HepG2 (cell line): ENCODE results near the gene CSF1R. TPM values are rescaled to one million over a fixed set of nuclear protein-coding genes. Genes with fewer than 3 reads are reported as not detected.

Experiments used
- GATAD2A ChIP-seq: IDR thresholded peaks from 2 replicates; pipeline ENCODE4 v1.6.1; 2016
- KDM6A ChIP-seq: IDR thresholded peaks from 2 replicates; pipeline ENCODE4 v1.6.1; 2016; ENCODE audit warnings: low read depth
- MTA1 ChIP-seq: sonication (generic); formaldehyde crosslinking; IDR thresholded peaks from 2 replicates; pipeline ENCODE4 v1.4.0; 2020; ENCODE audit warnings: missing genetic modification reagents, mild to moderate bottlenecking, borderline replicate concordance
- MTF2 ChIP-seq: sonication (generic); formaldehyde crosslinking; IDR thresholded peaks from 2 replicates; pipeline ENCODE4 v1.5.0; 2020; ENCODE audit warnings: missing genetic modification reagents, borderline replicate concordance
- MXI1 ChIP-seq: IDR thresholded peaks from 3 replicates; pipeline ENCODE4 v1.6.1; 2012; ENCODE audit warnings: low read depth, low read length, inconsistent platforms, borderline replicate concordance
- NR2F2 ChIP-seq: IDR thresholded peaks from 2 replicates; pipeline ENCODE4 v1.6.1; 2012; ENCODE audit warnings: low read depth, inconsistent platforms, borderline replicate concordance
- PLRG1 ChIP-seq: fragments of 450-650 bp; conservative IDR thresholded peaks from 2 replicates; pipeline ENCODE4 v1.6.1; 2016
- SETDB1 ChIP-seq: sonication (generic); formaldehyde crosslinking; IDR thresholded peaks from 2 replicates; pipeline ENCODE4 v1.5.1; 2020; ENCODE audit warnings: missing genetic modification reagents, mild to moderate bottlenecking, borderline replicate concordance
- SMAD9 ChIP-seq: sonication (generic); formaldehyde crosslinking; IDR thresholded peaks from 2 replicates; pipeline ENCODE4 v1.5.1; 2020; ENCODE audit warnings: mild to moderate bottlenecking, missing genetic modification reagents
- SRSF9 ChIP-seq: fragments of 200-400 bp; formaldehyde crosslinking; IDR thresholded peaks from 2 replicates; pipeline ENCODE4 v1.6.1; 2018; ENCODE audit warnings: borderline replicate concordance, mild to moderate bottlenecking, low read depth, low read length; ENCODE audit not compliant: insufficient read depth, poor library complexity, severe bottlenecking
- STAG1 ChIP-seq: sonication (generic); formaldehyde crosslinking; IDR thresholded peaks from 2 replicates; pipeline ENCODE4 v1.4.0; 2020; ENCODE audit warnings: missing genetic modification reagents
- TCF7 ChIP-seq: sonication (generic); IDR thresholded peaks from 2 replicates; pipeline ENCODE4 v1.6.1; 2016; ENCODE audit warnings: antibody characterized with exemption, low read depth
- TEAD2 ChIP-seq: sonication (generic); formaldehyde crosslinking; IDR thresholded peaks from 2 replicates; pipeline ENCODE4 v1.9.0; 2021; ENCODE audit warnings: missing genetic modification reagents
- ZNF136 ChIP-seq: sonication (generic); formaldehyde crosslinking; IDR thresholded peaks from 2 replicates; pipeline ENCODE4 v1.8.1; 2022; ENCODE audit warnings: low read depth, mild to moderate bottlenecking, moderate library complexity, missing genetic modification reagents
- ZNF567 ChIP-seq: sonication (generic); formaldehyde crosslinking; IDR thresholded peaks from 2 replicates; pipeline ENCODE4 v1.8.1; 2023; ENCODE audit warnings: mild to moderate bottlenecking, missing genetic modification reagents, borderline replicate concordance
- ZNF674 ChIP-seq: sonication (generic); formaldehyde crosslinking; IDR thresholded peaks from 2 replicates; pipeline ENCODE4 v1.5.0; 2020; ENCODE audit warnings: low read depth, mild to moderate bottlenecking, missing genetic modification reagents
- ZNF703 ChIP-seq: sonication (generic); formaldehyde crosslinking; IDR thresholded peaks from 2 replicates; pipeline ENCODE4 v1.5.1; 2020; ENCODE audit warnings: missing genetic modification reagents, mild to moderate bottlenecking, moderate library complexity, borderline replicate concordance
- ZNF775 ChIP-seq: sonication (generic); formaldehyde crosslinking; IDR thresholded peaks from 2 replicates; pipeline ENCODE4 v1.4.0; 2020; ENCODE audit warnings: missing genetic modification reagents, mild to moderate bottlenecking, moderate library complexity, borderline replicate concordance
- ZNF781 ChIP-seq: sonication (generic); formaldehyde crosslinking; IDR thresholded peaks from 2 replicates; pipeline ENCODE4 v1.5.1; 2020; ENCODE audit warnings: borderline replicate concordance, mild to moderate bottlenecking, missing genetic modification reagents; ENCODE audit errors: not compliant biosample characterization
- polyA plus RNA-seq, 8 experiments: library from polyadenylated mRNA; depleted of rRNA in 3 of 8; stranded (reverse) in 7 of 8; unstranded in 1 of 8; fragments of >200 nt; fragmentation: Illumina TruSeq in 4 of 8; extraction: Trizol in 4 of 8; gene quantifications; 2 replicates each; pipeline versions ENCODE4 v1.2.1 to v1.2.3, GENCODE V29; 2011 to 2016; ENCODE audit warnings: low read depth in 4 of 8, missing spikeins in 1 of 8, mixed read lengths in 1 of 8; ENCODE audit not compliant: insufficient read depth in 1 of 8
- total RNA-seq, 5 experiments: library from RNA; depleted of rRNA; stranded (reverse); fragments of >200 nt; fragmentation: Illumina TruSeq; extraction: Trizol; gene quantifications; 2 replicates each; pipeline ENCODE4 v1.2.3, GENCODE V29; 2016; ENCODE audit warnings: low read depth in 1 of 5
- TF ChIP-seq, protein P1 (sequence below), 2 experiments: sonication (generic) in 1 of 2; formaldehyde crosslinking in 1 of 2; IDR thresholded peaks; 2 replicates each; pipeline versions ENCODE4 v1.4.0 to v1.6.1; 2016 to 2020; ENCODE audit warnings: borderline replicate concordance in 1 of 2, low read depth in 1 of 2, mild to moderate bottlenecking in 1 of 2, missing genetic modification reagents in 1 of 2
- TF ChIP-seq, protein P2 (sequence below): sonication (generic); formaldehyde crosslinking; IDR thresholded peaks from 2 replicates; pipeline ENCODE4 v1.5.1; 2020; ENCODE audit warnings: missing genetic modification reagents, mild to moderate bottlenecking, borderline replicate concordance
- TF ChIP-seq, protein P3 (sequence below): sonication (generic); formaldehyde crosslinking; IDR thresholded peaks from 2 replicates; pipeline ENCODE4 v1.5.0; 2020; ENCODE audit warnings: mild to moderate bottlenecking, missing genetic modification reagents

CSF1R gene
- total and polyA plus RNA-seq, 2 of the 13 experiments (the other 11 are each of a cell fraction or from before 2014, with no cell fraction given) = 0.01 TPM; not detected in 1

DNA sequence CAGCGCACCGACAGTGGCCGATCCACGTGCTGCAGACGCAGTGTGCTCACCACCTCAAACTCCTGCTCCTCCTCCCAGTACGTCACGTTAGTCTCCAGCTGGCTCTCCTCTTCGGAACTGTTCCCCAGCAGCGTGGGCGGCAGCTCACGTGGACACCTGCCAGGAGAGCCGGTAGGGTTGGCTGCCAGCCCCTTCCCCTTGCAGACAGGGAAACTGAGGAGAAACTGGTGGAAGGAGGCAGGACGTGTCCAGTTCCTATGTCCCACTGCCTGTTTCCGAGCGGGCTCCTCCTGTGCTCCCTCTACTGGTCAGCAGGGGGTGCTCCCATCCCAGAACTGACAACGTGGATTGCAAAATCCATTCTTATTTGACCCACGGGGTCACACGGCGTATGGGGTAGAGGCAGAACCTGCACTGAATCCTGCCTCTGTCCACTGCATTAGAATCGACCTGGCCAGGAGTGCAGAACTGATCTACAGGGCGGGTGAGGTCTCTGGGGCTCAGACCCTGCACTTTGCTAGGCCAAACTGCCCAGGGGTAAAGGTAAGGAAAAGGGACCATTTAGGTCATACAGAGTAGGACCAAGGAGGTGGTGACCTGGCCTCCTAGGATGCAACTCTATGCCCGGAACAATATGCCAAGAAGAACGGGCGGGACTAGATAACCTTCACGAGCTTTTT lies 43.6 kb upstream of the CSF1R start (continued):
- TF ChIP-seq, protein P1, sequence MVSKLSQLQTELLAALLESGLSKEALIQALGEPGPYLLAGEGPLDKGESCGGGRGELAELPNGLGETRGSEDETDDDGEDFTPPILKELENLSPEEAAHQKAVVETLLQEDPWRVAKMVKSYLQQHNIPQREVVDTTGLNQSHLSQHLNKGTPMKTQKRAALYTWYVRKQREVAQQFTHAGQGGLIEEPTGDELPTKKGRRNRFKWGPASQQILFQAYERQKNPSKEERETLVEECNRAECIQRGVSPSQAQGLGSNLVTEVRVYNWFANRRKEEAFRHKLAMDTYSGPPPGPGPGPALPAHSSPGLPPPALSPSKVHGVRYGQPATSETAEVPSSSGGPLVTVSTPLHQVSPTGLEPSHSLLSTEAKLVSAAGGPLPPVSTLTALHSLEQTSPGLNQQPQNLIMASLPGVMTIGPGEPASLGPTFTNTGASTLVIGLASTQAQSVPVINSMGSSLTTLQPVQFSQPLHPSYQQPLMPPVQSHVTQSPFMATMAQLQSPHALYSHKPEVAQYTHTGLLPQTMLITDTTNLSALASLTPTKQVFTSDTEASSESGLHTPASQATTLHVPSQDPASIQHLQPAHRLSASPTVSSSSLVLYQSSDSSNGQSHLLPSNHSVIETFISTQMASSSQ (IDR thresholded peaks at IDR 0.05; ENCODE audit: low read depth) = no peak
- TF ChIP-seq, protein P1 (CRISPR knock-in tag; IDR thresholded peaks at IDR 0.05; ENCODE audit: borderline replicate concordance) = 0 out of 2 replicates have a peak, but pooled peaks have one; percentile 36
- no peak for TF ChIP-seq TEAD2 (CRISPR knock-in tag)
- TF ChIP-seq STAG1 = peak; percentile 97
- no peak for TF ChIP-seq MTF2 (CRISPR knock-in tag)
- no peak for TF ChIP-seq SMAD9
- TF ChIP-seq SETDB1 (CRISPR knock-in tag) = no peak
- TF ChIP-seq, protein P2, sequence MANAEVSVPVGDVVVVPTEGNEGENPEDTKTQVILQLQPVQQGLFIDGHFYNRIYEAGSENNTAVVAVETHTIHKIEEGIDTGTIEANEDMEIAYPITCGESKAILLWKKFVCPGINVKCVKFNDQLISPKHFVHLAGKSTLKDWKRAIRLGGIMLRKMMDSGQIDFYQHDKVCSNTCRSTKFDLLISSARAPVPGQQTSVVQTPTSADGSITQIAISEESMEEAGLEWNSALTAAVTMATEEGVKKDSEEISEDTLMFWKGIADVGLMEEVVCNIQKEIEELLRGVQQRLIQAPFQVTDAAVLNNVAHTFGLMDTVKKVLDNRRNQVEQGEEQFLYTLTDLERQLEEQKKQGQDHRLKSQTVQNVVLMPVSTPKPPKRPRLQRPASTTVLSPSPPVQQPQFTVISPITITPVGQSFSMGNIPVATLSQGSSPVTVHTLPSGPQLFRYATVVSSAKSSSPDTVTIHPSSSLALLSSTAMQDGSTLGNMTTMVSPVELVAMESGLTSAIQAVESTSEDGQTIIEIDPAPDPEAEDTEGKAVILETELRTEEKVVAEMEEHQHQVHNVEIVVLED (CRISPR knock-in tag) = no peak
- no peak for TF ChIP-seq KDM6A (CRISPR knock-in tag)
- 0 out of 3 replicates have a peak, but pooled peaks have one; percentile 18 for TF ChIP-seq MXI1
- TF ChIP-seq ZNF775 (CRISPR knock-in tag) = no peak
- no peak for TF ChIP-seq ZNF703
- TF ChIP-seq ZNF567 (CRISPR knock-in tag) = 0 out of 2 replicates have a peak, but pooled peaks have one; percentile 31
- TF ChIP-seq ZNF781 (CRISPR knock-in tag) = no peak
- TF ChIP-seq NR2F2 = peak; percentile 94
- TF ChIP-seq, protein P3, sequence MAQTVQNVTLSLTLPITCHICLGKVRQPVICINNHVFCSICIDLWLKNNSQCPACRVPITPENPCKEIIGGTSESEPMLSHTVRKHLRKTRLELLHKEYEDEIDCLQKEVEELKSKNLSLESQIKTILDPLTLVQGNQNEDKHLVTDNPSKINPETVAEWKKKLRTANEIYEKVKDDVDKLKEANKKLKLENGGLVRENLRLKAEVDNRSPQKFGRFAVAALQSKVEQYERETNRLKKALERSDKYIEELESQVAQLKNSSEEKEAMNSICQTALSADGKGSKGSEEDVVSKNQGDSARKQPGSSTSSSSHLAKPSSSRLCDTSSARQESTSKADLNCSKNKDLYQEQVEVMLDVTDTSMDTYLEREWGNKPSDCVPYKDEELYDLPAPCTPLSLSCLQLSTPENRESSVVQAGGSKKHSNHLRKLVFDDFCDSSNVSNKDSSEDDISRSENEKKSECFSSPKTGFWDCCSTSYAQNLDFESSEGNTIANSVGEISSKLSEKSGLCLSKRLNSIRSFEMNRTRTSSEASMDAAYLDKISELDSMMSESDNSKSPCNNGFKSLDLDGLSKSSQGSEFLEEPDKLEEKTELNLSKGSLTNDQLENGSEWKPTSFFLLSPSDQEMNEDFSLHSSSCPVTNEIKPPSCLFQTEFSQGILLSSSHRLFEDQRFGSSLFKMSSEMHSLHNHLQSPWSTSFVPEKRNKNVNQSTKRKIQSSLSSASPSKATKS = no peak
- TF ChIP-seq ZNF136 = peak; percentile 30; the same call in 1 of the 2 replicates
- TF ChIP-seq MTA1 (CRISPR knock-in tag) = peak; percentile 73; the same call in 1 of the 2 replicates
- TF ChIP-seq ZNF674 (CRISPR knock-in tag) = no peak
- TF ChIP-seq GATAD2A (CRISPR knock-in tag) = peak; percentile 74
- no peak for TF ChIP-seq SRSF9
- no peak for TF ChIP-seq TCF7
- no peak for TF ChIP-seq PLRG1
